Activated CD8-positive, alpha-beta memory T cell treated with anti-CD3 and anti-CD28 coated beads for 36 hours (primary cell): ENCODE data around the gene C3orf22. TPM values are rescaled to one million over a fixed set of nuclear protein-coding genes. Genes with fewer than 3 reads are reported as not detected.

Experiments used
- CTCF ChIA-PET: fragments of 350-600 bp; sonication (Branson Sonifier 250); formaldehyde crosslinking; loops from one replicate; lab custom pipeline; 2021; ENCODE audit warnings: antibody characterized with exemption; lab: Charles Lee
- POLR2A ChIA-PET: fragments of 350-600 bp; sonication (Branson Sonifier 250); formaldehyde crosslinking; loops from one replicate; lab custom pipeline; 2021; ENCODE audit warnings: antibody characterized with exemption; lab: Charles Lee
- total RNA-seq, 2 experiments: library from RNA; stranded (reverse); gene quantifications; one replicate each; pipeline ENCODE4 v1.2.3, GENCODE V29; 2021

The C3orf22 gene
- total RNA-seq, 2 experiments from 2014 or later = not detected

GRCh38 chr3:126530171-126531050 is 28.3 kb downstream of the C3orf22 start:
- ChIA-PET POLR2A (no interaction called here), CTCF (no interaction called here)

- ChIA-PET POLR2A (no interaction called here), CTCF (no interaction called here)
Measured at GRCh38 chr3:126529585-126530170, 29.1 kb downstream of the C3orf22 start.

- ChIA-PET CTCF (no interaction called here), POLR2A (no interaction called here)
Measured at GRCh38 chr3:126528800-126529541, 29.8 kb downstream of the C3orf22 start.

GRCh38 chr3:126528419-126528799 is 30.3 kb downstream of the C3orf22 start:
- ChIA-PET POLR2A (no interaction called here), CTCF (no interaction called here)

GRCh38 chr3:126527455-126528211 is 31.1 kb downstream of the C3orf22 start:
- ChIA-PET POLR2A (no interaction called here), CTCF (no interaction called here)

- ChIA-PET CTCF (no interaction called here), POLR2A (no interaction called here)
Measured at GRCh38 chr3:126527006-126527405, 31.7 kb downstream of the C3orf22 start.

- CTCF ChIA-PET = no interaction called here
- POLR2A ChIA-PET = no interaction called here
Measured at GRCh38 chr3:126526668-126527005, 32.1 kb downstream of the C3orf22 start.

- POLR2A ChIA-PET = no interaction called here
- CTCF ChIA-PET = interaction anchor here (0.6 kb wide), 1 partner anchor 154 kb away, joined by 3 read pairs; no protein-coding TSS in a partner anchor
Measured at GRCh38 chr3:126525853-126526667, 32.7 kb downstream of the C3orf22 start.

- ChIA-PET POLR2A (no interaction called here), CTCF (interaction anchor here (0.6 kb wide), 1 partner anchor 155 kb away, joined by 3 read pairs; no protein-coding TSS in a partner anchor)
Measured at GRCh38 chr3:126525091-126525852, 33.5 kb downstream of the C3orf22 start.

GRCh38 chr3:126524429-126524988 is 34.2 kb downstream of the C3orf22 start:
- ChIA-PET CTCF (no interaction called here), POLR2A (no interaction called here)

GRCh38 chr3:126523745-126524428 is 34.8 kb downstream of the C3orf22 start, which contains the start of gene CHST13:
Gene CHST13, plus strand, starts transcription at chr3:126524155. Its CDS starts 178 bp downstream, at chr3:126524333.
- ChIA-PET CTCF (interaction anchor here (1.0 to 1.2 kb wide), 2 partner anchors 10 to 155 kb away, joined by 3 read pairs; no protein-coding TSS in a partner anchor), POLR2A (no interaction called here)

GRCh38 chr3:126522363-126522788 is 36.4 kb downstream of the C3orf22 start:
- ChIA-PET POLR2A (no interaction called here), CTCF (interaction anchor here (0.5 to 1.6 kb wide), 6 partner anchors 8 to 960 kb away, joined by 3 to 5 read pairs (median 3); partner anchors contain the start of gene ZXDC)

- ChIA-PET POLR2A (no interaction called here), CTCF (interaction anchor here (0.6 to 1.6 kb wide), 4 partner anchors 9 to 115 kb away, joined by 3 to 5 read pairs (median 4); partner anchors contain the start of gene ZXDC)
Measured at GRCh38 chr3:126521122-126521891, 37.4 kb downstream of the C3orf22 start.

GRCh38 chr3:126519506-126520455 is 39.0 kb downstream of the C3orf22 start:
- ChIA-PET POLR2A (no interaction called here), CTCF (interaction anchor here (0.7 kb wide), 1 partner anchor 9 kb away, joined by 3 read pairs; no protein-coding TSS in a partner anchor)

GRCh38 chr3:126518779-126519177 is 40.0 kb downstream of the C3orf22 start:
- POLR2A ChIA-PET = no interaction called here
- CTCF ChIA-PET = no interaction called here
